ENCODE results near the gene CCDC13.

DNA sequence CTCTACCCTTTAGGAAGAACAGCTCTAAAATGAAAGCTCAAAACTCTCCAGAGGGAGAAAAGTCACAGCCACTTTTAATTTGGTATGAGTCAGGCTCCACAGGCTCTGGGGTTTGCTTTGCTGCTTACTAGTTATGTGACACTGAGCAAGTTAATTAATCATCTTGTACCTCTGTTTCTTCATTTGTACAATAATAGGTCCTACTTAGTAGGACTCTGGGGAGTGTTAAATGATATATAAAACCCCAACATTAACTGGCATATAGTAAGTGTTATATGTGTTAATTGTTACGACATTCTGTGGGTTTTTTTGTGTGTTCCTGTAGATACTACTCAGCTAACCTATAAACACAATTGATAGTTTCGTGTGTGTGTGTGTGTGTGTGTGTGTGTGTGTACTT, 42.8 kb upstream of the CCDC13 start:
- TF ChIP-seq EZH2phosphoT487 (IDR thresholded peaks at IDR 0.05; ENCODE audit: insufficient read depth, low read depth): no peak
- TF ChIP-seq EZH2 (IDR thresholded peaks at IDR 0.05; ENCODE audit: insufficient read depth, poor library complexity, severe bottlenecking): no peak

All from GM23248 (cell line).